Ishikawa (cell line): ENCODE results near the gene DYNC1H1.

Experiments
- CEBPB ChIP-seq: IDR thresholded peaks from 2 replicates; pipeline ENCODE4 v1.6.1; 2012
- CREB1 ChIP-seq: IDR thresholded peaks from 2 replicates; pipeline ENCODE4 v1.6.1; 2012; ENCODE audit warnings: low read depth
- EGR1 ChIP-seq: IDR thresholded peaks from 2 replicates; pipeline ENCODE4 v1.6.1; 2012
- EP300 ChIP-seq: IDR thresholded peaks from 2 replicates; pipeline ENCODE4 v1.6.1; 2012; ENCODE audit warnings: borderline replicate concordance
- FOXM1 ChIP-seq: IDR thresholded peaks from 2 replicates; pipeline ENCODE4 v1.6.1; 2012; ENCODE audit warnings: low read depth, borderline replicate concordance
- MAX ChIP-seq: IDR thresholded peaks from 2 replicates; pipeline ENCODE4 v1.6.1; 2012
- NFIC ChIP-seq: IDR thresholded peaks from 2 replicates; pipeline ENCODE4 v1.6.1; 2012
- RAD21 ChIP-seq: IDR thresholded peaks from 2 replicates; pipeline ENCODE4 v1.6.1; 2012; ENCODE audit warnings: low read depth
- REST ChIP-seq: IDR thresholded peaks from 2 replicates; pipeline ENCODE4 v1.6.1; 2012; ENCODE audit warnings: low read depth, mild to moderate bottlenecking
- TAF1 ChIP-seq: IDR thresholded peaks from 2 replicates; pipeline ENCODE4 v1.6.1; 2012; ENCODE audit warnings: low read depth, mild to moderate bottlenecking
- TCF12 ChIP-seq: IDR thresholded peaks from 2 replicates; pipeline ENCODE4 v1.6.1; 2012; ENCODE audit warnings: low read depth
- TEAD4 ChIP-seq: IDR thresholded peaks from 2 replicates; pipeline ENCODE4 v1.6.1; 2012
- USF1 ChIP-seq: IDR thresholded peaks from 2 replicates; pipeline ENCODE4 v1.6.1; 2012
- YY1 ChIP-seq: IDR thresholded peaks from 2 replicates; pipeline ENCODE4 v1.6.1; 2012; ENCODE audit warnings: low read depth
- ZBTB7A ChIP-seq: IDR thresholded peaks from 2 replicates; pipeline ENCODE4 v1.6.1; 2012; ENCODE audit warnings: low read depth

Gene DYNC1H1

GRCh38 chr14:102088012-102088792 lies 123.8 kb downstream of the DYNC1H1 start:
- TF ChIP-seq ZBTB7A = no peak
- no peak for TF ChIP-seq YY1
- no peak for TF ChIP-seq EGR1
- TF ChIP-seq TEAD4 = no peak
- TF ChIP-seq MAX = no peak
- TF ChIP-seq CREB1 = no peak
- no peak for TF ChIP-seq CEBPB
- TF ChIP-seq USF1 = no peak
- TF ChIP-seq RAD21 = no peak
- no peak for TF ChIP-seq TCF12

- TF ChIP-seq TEAD4 (no peak), NFIC (no peak), EP300 (no peak), ZBTB7A (no peak), CEBPB (no peak), TCF12 (no peak), EGR1 (no peak), REST (no peak), MAX (no peak), USF1 (no peak), CREB1 (no peak), FOXM1 (no peak), TAF1 (no peak), RAD21 (no peak), YY1 (no peak)
Measured at GRCh38 chr14:102089621-102090343, 125.4 kb downstream of the DYNC1H1 start.

GRCh38 chr14:102090713-102091112 lies 126.3 kb downstream of the DYNC1H1 start:
- TF ChIP-seq MAX (no peak), FOXM1 (no peak), YY1 (no peak), TCF12 (no peak), EGR1 (no peak), EP300 (no peak), CREB1 (no peak), TEAD4 (no peak), CEBPB (no peak), RAD21 (no peak), NFIC (no peak), TAF1 (no peak)

- no peak for TF ChIP-seq TCF12
- TF ChIP-seq NFIC = no peak
- no peak for TF ChIP-seq YY1
- TF ChIP-seq FOXM1 = no peak
- TF ChIP-seq EP300 = no peak
- TF ChIP-seq USF1 = no peak
- no peak for TF ChIP-seq ZBTB7A
- no peak for TF ChIP-seq CEBPB
- no peak for TF ChIP-seq MAX
- no peak for TF ChIP-seq CREB1
- TF ChIP-seq RAD21 = no peak
- no peak for TF ChIP-seq REST
- no peak for TF ChIP-seq TEAD4
- TF ChIP-seq TAF1 = no peak
- TF ChIP-seq EGR1 = no peak
Measured at GRCh38 chr14:102092806-102093205, 128.4 kb downstream of the DYNC1H1 start.
